Tibial artery (tissue), 4 donors: ENCODE results near the gene EIF2B4.

Experiments used
- DNase-seq, 2 donors: peaks; one replicate each; pipeline ENCODE4 v3.0.0-alpha.2; 2019
- H3K27ac ChIP-seq, 2 donors: fragments of 200-600 bp; sonication (generic) in 1 of 2; 1 replicate in 1 of 2; 2 replicates in 1 of 2; pipeline ENCODE4 v1.5.1; 2018 to 2019; ENCODE audit warnings: mild to moderate bottlenecking in 1 of 2
- H3K27me3 ChIP-seq, 2 donors: fragments of 200-600 bp; sonication (generic) in 1 of 2; one replicate each; pipeline versions ENCODE4 v1.5.1 to v1.6.0; 2016 to 2019
- H3K36me3 ChIP-seq, 3 donors: fragments of 200-600 bp; sonication (generic) in 2 of 3; one replicate each; pipeline ENCODE4 v1.5.1; 2016 to 2019; ENCODE audit warnings: mild to moderate bottlenecking in 2 of 3
- H3K4me1 ChIP-seq, 4 donors: fragments of 200-600 bp; sonication (generic) in 2 of 4; 1 replicate in 3 of 4; 2 replicates in 1 of 4; pipeline ENCODE4 v1.5.1; 2016 to 2019
- H3K4me3 ChIP-seq, 2 donors: fragments of 200-600 bp; sonication (generic) in 1 of 2; 1 replicate in 1 of 2; 2 replicates in 1 of 2; pipeline ENCODE4 v1.5.1; 2018 to 2019; ENCODE audit warnings: mild to moderate bottlenecking in 2 of 2
- H3K9me3 ChIP-seq, 3 donors: fragments of 200-600 bp; sonication (generic) in 1 of 3; one replicate each; pipeline ENCODE4 v1.5.1; 2016 to 2019
- intact Hi-C: fragments of 100-400 bp; cut with DNase I; formaldehyde crosslinking; loops from one replicate; pipeline ENCODE4 v1.15.0; 2023; ENCODE audit warnings: low total_unique reads
- TF ChIP-seq, protein P1 (sequence below), 2 experiments: fragments of 200-600 bp in 1 of 2; fragments of 450-650 bp in 1 of 2; IDR thresholded peaks; one replicate each; pipeline ENCODE4 v1.5.1; 2017 to 2019; ENCODE audit warnings: antibody characterized with exemption in 2 of 2, mild to moderate bottlenecking in 1 of 2, moderate library complexity in 1 of 2

Gene EIF2B4

DNA sequence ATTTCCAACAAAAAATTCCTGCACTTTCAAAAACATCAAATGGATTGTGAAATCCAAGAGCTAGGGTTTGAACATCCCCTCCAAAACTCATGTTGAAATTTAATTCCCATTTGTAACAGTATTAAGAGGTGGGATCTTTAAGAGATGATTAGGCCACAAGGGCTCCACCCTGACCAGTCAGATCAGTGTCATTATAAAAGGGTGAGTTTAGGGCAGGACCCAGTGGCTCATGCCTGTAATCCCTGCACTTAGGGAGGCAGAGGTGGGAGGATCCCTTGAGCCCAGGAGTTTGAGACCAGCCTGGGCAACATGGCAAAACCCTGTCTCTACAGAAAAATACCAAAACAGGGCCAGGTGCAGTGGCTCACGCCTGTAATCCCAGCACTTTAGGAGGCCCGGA, 22.5 kb downstream of the EIF2B4 start:
- Histone ChIP-seq H3K4me1 (peaks cover 0 to 4% (median 0%) of the 10 kb centered on the region in 4 donors), H3K36me3 (peaks cover 0 to 19% (median 15%) of the 10 kb centered on the region in 3 donors), H3K4me3 (no peak overlapping the region), H3K27ac (no peak overlapping the region), H3K9me3 (no peaks in the 10 kb centered on the region), H3K27me3 (no peaks in the 10 kb centered on the region)
- TF ChIP-seq, protein P1, sequence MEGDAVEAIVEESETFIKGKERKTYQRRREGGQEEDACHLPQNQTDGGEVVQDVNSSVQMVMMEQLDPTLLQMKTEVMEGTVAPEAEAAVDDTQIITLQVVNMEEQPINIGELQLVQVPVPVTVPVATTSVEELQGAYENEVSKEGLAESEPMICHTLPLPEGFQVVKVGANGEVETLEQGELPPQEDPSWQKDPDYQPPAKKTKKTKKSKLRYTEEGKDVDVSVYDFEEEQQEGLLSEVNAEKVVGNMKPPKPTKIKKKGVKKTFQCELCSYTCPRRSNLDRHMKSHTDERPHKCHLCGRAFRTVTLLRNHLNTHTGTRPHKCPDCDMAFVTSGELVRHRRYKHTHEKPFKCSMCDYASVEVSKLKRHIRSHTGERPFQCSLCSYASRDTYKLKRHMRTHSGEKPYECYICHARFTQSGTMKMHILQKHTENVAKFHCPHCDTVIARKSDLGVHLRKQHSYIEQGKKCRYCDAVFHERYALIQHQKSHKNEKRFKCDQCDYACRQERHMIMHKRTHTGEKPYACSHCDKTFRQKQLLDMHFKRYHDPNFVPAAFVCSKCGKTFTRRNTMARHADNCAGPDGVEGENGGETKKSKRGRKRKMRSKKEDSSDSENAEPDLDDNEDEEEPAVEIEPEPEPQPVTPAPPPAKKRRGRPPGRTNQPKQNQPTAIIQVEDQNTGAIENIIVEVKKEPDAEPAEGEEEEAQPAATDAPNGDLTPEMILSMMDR (IDR thresholded peaks at IDR 0.05): no peak
- intact Hi-C loops: no loop called here
- no peak for DNase-seq

DNA sequence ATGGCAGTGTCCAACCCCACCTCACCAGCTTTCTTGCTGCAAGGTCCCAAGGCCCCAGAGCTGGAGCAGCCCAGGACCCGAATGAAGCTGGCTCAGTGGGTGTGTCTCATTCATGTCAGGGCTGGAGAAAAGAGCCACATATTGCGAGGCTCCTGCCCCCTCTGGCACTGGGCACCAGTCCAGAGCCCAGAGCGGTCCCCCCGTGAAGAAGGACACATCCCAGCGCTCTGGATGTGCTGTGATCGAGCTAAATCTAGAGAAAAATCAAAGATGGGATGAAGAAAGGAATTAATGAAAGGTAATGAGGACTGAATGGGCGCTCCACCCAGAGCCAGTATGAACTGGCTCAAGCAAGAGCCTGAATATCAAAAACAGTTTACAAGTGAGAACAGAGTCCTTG, 34.0 kb downstream of the EIF2B4 start:
- no peak overlapping the region for H3K27ac ChIP-seq
- no peaks in the 10 kb centered on the region for H3K9me3 ChIP-seq
- H3K27me3 ChIP-seq: no peaks in the 10 kb centered on the region
- peaks cover 84 to 99% (median 92%) of the 10 kb centered on the region in 3 donors for H3K36me3 ChIP-seq
- no peaks in the 10 kb centered on the region for H3K4me1 ChIP-seq
- DNase-seq: no peak
- no peak overlapping the region for H3K4me3 ChIP-seq
- intact Hi-C loops: no loop called here
- TF ChIP-seq, protein P1 (IDR thresholded peaks at IDR 0.05): no peak

DNA sequence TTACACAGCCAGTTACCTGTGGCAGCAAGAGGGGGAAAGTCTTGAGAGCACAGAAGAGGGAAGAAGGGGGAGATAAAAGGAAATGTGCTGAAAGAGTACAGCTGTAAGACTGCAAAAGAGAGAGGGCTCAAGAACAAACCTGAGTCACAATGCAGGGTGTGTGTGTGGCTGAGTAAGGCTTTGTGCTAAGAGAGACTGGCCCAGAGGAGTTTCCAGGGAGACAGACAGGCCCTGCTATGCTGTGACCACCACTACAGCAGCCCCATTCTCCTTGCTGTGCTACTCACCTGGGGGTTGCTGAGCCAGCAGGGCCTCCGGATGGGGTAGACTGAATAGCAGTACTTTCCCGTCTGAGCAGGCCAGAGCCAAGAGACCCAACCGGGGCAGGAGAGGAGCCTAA, 34.8 kb downstream of the EIF2B4 start:
- Histone ChIP-seq H3K27ac (no peak overlapping the region), H3K9me3 (no peaks in the 10 kb centered on the region), H3K4me3 (no peak overlapping the region), H3K36me3 (peaks cover 84 to 99% (median 90%) of the 10 kb centered on the region in 3 donors), H3K4me1 (no peaks in the 10 kb centered on the region), H3K27me3 (no peaks in the 10 kb centered on the region)
- no peak for DNase-seq
- TF ChIP-seq, protein P1 (IDR thresholded peaks at IDR 0.05): no peak
- intact Hi-C loops: no loop called here

DNA sequence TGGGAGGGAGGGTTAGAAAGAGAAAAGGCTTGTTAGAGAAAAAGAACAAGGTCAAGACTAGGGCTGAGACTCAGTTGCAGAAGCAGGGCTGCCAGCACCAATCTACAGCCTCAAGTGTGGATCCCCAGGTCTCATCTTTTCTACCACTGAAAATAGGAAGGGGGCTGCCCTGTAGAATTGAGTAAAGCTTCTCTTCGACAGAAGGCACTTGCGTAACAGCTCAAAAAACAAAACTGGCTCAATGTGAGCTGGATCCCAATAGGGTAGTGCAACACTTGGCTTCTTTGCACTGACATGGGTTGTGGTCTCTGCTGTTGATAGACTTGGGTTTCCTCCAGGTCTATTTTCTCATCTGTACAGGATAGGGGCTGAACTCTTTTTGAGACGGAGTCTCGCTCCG, 45.4 kb downstream of the EIF2B4 start:
- no peak overlapping the region for H3K27ac ChIP-seq
- intact Hi-C loops: no loop called here
- TF ChIP-seq, protein P1 (IDR thresholded peaks at IDR 0.05): no peak
- H3K4me3 ChIP-seq: no peak overlapping the region
- peaks cover 0 to 25% (median 16%) of the 10 kb centered on the region in 4 donors for H3K4me1 ChIP-seq
- H3K27me3 ChIP-seq: no peaks in the 10 kb centered on the region
- peaks cover 32 to 37% (median 37%) of the 10 kb centered on the region in 3 donors for H3K36me3 ChIP-seq
- no peak for DNase-seq
- H3K9me3 ChIP-seq: no peaks in the 10 kb centered on the region

DNA sequence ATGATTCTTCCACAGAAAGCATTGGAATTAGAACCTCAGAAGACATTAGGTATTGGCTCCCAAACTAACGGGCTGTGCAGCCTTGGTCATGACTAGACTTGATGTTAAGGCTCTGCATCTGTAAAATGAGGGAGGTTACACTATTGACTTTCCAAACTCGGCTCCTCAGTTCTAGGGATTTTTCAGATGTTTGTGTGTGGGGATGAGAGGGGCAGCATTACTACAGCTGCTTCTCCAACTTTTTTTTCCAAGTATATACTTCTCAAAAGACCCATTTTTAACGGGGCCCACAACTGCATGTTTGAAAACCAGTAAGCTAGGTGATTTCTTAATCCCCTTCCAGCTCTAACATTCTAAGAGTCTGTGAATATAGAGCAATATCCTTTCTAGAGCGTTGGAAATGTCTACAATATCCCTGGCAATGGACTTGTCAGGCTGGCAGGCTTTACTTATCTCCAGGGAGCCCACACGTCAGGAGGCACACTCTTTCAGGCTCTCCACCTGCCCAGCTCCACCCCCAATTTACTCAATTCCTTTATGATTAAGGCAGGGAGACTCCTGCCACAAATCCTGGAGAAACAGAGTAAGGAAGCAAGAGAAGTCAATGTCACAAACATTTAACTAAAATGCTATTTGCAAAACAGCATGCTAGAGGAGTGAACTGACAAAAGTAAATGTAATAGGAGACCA, 46.4 kb downstream of the EIF2B4 start:
- TF ChIP-seq, protein P1 (IDR thresholded peaks at IDR 0.05): no peak
- peaks cover 24 to 28% (median 27%) of the 10 kb centered on the region in 3 donors for H3K36me3 ChIP-seq
- H3K4me3 ChIP-seq: peak overlapping the region; percentile 60 to 68
- H3K9me3 ChIP-seq: no peaks in the 10 kb centered on the region
- peaks cover 0 to 25% (median 16%) of the 10 kb centered on the region in 4 donors for H3K4me1 ChIP-seq
- peak overlapping the region; percentile 81 to 90 for H3K27ac ChIP-seq
- DNase-seq: no peak
- H3K27me3 ChIP-seq: no peaks in the 10 kb centered on the region
- intact Hi-C loops: no loop called here
